Retinal pigment epithelial cell (primary cell): ENCODE measurements around the gene TBCD.
A peak's percentile ranks its signal among the peaks of the same experiment; 100 is the strongest.

ENCODE experiments used
- DNase-seq: peaks from one replicate; pipeline ENCODE4 v3.0.0-alpha.2; 2010; ENCODE audit warnings: low read depth
- H3K4me3 ChIP-seq: 2 replicates; pipeline ENCODE4 v1.5.1; 2011; ENCODE audit warnings: mild to moderate bottlenecking, low read length, control low read depth, moderate library complexity
- TF ChIP-seq, protein P1 (sequence below): conservative IDR thresholded peaks from 2 replicates; pipeline ENCODE4 v1.5.1; 2011; ENCODE audit warnings: low read depth, low read length, control low read depth, inconsistent platforms

The TBCD gene

DNA sequence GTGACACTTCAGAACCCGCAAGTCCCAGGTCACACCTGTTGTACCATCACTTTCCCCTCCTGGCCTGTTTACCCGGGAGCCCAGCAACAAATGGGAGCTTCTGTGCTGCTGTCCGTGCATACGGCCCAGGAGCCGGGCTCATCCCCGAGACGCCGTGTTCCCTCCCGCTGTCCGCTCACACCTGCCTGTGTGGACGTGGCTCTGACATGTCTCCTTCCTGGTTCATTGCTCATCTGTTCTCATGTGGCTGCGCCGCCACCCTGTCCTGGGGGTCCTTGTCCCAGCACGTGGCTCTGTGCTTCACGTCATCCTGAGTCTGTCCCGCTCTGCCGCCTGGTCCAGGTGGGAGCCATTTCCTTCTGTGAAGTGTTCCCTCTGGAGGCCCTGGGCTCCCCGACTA lies 37.9 kb downstream of the TBCD start:
- no peak for DNase-seq
- TF ChIP-seq, protein P1, sequence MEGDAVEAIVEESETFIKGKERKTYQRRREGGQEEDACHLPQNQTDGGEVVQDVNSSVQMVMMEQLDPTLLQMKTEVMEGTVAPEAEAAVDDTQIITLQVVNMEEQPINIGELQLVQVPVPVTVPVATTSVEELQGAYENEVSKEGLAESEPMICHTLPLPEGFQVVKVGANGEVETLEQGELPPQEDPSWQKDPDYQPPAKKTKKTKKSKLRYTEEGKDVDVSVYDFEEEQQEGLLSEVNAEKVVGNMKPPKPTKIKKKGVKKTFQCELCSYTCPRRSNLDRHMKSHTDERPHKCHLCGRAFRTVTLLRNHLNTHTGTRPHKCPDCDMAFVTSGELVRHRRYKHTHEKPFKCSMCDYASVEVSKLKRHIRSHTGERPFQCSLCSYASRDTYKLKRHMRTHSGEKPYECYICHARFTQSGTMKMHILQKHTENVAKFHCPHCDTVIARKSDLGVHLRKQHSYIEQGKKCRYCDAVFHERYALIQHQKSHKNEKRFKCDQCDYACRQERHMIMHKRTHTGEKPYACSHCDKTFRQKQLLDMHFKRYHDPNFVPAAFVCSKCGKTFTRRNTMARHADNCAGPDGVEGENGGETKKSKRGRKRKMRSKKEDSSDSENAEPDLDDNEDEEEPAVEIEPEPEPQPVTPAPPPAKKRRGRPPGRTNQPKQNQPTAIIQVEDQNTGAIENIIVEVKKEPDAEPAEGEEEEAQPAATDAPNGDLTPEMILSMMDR = no peak
- H3K4me3 ChIP-seq = no peak overlapping the region

DNA sequence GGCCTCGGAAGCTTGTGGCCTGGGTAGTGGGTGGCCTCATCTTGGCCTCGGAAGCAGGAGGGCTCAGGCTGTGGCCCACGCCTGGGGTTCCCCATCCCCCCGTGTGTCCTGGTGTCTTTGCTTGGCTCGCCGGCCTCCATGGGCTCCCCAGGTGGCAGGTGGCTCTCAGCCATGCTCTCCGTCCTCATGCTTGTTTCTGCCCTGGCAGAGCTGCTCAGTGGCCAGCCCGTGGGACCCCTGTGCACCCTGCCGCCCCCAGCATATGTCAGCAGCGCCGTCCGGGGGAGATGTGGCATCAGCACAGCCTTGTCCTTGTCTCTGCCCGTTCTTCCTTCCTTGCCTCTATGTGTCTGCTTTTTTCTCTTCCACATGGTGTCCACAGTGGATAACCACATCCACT lies 38.5 kb downstream of the TBCD start:
- TF ChIP-seq, protein P1 = no peak
- no peak for DNase-seq
- no peak overlapping the region for H3K4me3 ChIP-seq

DNA sequence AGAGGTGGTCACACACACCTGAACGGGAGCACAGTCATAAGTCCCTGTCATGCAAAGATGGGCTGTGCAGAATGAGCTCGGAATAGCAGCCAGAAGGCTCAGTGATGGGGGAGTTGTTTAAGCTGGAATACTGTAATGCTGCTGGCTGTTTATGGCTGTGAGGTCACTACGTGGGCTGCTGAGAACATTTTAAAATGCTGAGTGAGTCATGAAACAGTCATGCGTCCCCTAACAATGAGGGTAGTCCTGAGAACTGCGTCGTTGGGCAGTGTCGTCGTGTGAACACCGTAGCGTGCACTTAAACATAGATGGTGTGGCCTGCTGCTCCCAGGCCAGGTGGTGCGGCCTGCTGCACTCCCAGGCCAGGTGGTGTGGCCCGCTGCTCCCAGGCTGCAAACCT lies 39.7 kb downstream of the TBCD start:
- no peak overlapping the region for H3K4me3 ChIP-seq
- peak; percentile 81 for DNase-seq
- TF ChIP-seq, protein P1 = no peak

DNA sequence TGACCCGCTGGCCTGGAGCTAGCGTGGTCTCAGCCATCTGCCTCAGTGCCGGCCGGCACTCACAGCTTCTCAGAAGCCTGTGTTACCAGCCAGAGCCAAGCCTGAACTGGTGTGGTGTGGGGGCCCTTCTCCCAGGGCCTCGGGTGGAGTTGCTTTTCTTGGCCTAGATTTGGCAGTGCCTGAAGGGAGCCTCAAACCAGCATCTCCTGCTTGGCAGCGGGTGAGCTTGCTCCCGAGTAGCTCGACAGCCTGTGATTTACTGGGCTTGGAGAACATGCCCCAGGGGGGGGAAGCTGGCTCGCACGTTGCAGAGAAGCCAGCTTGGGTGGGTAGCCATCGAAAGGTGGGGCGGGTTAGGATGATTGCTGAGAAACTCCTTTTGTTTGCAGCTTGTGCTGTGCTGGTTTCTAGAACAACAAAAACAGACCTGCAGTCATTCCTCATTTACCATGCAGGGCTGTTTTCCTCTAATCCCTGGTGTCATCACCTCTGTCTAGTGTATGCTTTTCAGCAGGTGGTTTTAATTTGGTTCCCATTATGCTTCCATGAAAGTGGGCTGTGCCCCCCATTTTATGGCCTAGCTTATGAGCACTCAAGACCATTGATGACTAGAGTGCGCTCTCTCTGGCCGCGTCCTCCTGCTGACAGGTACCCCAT lies 42.2 kb downstream of the TBCD start:
- TF ChIP-seq, protein P1 = no peak
- DNase-seq = no peak
- H3K4me3 ChIP-seq = no peak overlapping the region

DNA sequence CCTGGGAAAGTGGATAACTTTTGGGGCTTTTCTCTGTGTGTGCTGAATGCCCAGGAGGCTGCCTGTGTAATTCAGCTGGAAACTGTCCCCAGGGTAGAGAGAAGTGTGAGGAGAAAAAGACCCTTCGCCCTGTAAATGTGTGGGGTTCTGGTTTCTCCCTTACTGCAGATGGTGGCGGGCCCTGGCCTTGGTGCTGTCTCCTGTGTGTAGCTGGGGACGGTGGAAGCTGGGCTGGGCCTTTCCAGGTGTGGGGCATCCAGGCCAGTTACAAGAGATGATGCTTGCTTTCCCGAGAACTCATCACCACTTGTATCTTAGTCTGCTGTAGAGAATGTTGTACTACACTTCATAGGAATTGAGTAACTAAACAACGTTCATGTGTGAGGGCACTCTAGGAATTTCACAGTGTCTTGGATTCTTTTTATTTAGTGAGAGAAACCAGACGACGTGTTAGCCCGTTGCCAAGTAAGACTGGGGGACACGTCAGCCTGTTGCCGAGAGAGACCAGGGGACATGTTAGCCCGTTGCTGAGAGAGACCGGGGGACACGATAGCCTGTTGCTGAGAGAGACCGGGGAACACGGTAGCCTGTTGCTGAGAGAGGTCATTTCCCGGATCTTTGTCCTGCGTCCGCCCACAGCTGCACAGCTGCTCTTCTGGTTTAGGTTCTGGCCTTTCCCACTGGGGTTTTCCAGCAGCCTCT lies 43.1 kb downstream of the TBCD start:
- no peak overlapping the region for H3K4me3 ChIP-seq
- no peak for DNase-seq
- TF ChIP-seq, protein P1 = no peak

DNA sequence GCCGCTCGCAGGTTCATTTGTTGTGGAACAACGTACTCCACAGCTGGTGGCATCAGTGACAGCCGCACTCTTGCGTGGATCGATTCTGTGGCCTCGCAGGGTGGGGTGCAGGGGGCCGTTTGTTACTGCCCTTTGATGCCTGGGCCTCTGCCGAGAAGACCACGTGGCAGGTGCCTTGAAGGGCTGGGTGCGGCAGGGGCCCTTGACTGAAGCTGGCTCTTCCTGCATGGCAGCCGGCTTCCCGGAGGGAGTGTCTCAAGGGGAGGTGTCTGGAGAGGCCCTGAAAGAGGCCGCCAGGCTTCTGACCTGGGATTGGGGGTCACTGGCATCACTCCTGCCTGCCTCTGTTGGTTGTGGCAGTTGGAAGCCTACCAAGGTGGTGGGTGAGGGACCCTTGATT lies 43.8 kb downstream of the TBCD start:
- TF ChIP-seq, protein P1 = no peak
- no peak for DNase-seq
- H3K4me3 ChIP-seq = no peak overlapping the region

DNA sequence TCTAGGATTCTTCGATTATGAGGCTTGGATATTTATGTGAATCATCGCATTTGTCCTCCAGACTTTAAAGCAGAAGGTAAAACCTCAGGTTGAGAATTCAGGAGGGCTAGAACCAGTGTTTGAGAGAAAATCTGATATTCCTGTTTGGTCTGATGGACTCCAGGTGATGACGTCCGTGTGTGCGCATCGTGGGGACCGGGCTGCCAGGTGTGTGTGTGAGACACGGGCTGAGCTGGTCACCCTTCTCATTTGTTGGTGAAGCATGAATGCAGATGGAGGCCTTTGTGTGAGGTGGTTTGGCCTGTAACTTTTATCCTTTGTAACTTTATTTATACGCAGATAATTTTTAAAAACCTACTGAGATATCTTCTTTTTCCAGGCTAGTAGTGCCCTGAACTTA lies 45.2 kb downstream of the TBCD start:
- TF ChIP-seq, protein P1 = no peak
- no peak overlapping the region for H3K4me3 ChIP-seq
- no peak for DNase-seq
